H1 (cell line): Measurements from ENCODE around the gene SPATS2L.

Experiments
- ATF2 ChIP-seq: IDR thresholded peaks from 2 replicates; pipeline ENCODE4 v1.6.1; 2012; ENCODE audit warnings: low read length, inconsistent platforms
- CHD2 ChIP-seq: IDR thresholded peaks from 2 replicates; pipeline ENCODE4 v1.6.1; 2012; ENCODE audit warnings: low read length, improper control_type of control experiment
- CTCF ChIP-seq, 3 experiments: IDR thresholded peaks; 1 replicate in 2 of 3; 2 replicates in 1 of 3; pipeline versions ENCODE4 v1.5.1 to v1.6.1; 2011; ENCODE audit warnings: low read length in 3 of 3, mild to moderate bottlenecking in 3 of 3, inconsistent platforms in 2 of 3, low read depth in 1 of 3, moderate library complexity in 1 of 3; ENCODE audit not compliant: insufficient read depth in 1 of 3; ENCODE audit errors: control extremely low read depth in 1 of 3
- EZH2 ChIP-seq: fragments of 200-600 bp; sonication (generic); IDR thresholded peaks from 2 replicates; pipeline ENCODE4 v1.7.1; 2012; ENCODE audit warnings: low read depth, mild to moderate bottlenecking, moderate library complexity, low read length, inconsistent platforms; ENCODE audit not compliant: severe bottlenecking
- MAX ChIP-seq: IDR thresholded peaks from 2 replicates; pipeline ENCODE4 v1.6.1; 2012; ENCODE audit warnings: inconsistent platforms
- POLR2A ChIP-seq, 2 experiments: IDR thresholded peaks; 1 replicate in 1 of 2; 2 replicates in 1 of 2; pipeline ENCODE4 v1.6.1; 2011; ENCODE audit warnings: low read depth in 2 of 2, low read length in 2 of 2, mild to moderate bottlenecking in 2 of 2; ENCODE audit errors: control extremely low read depth in 1 of 2
- POLR2AphosphoS5 ChIP-seq: IDR thresholded peaks from 2 replicates; pipeline ENCODE4 v1.6.1; 2011; ENCODE audit warnings: low read depth, low read length
- RAD21 ChIP-seq, 2 experiments: IDR thresholded peaks in 1 of 2; conservative IDR thresholded peaks in 1 of 2; 2 replicates each; pipeline ENCODE4 v1.6.1; 2011; ENCODE audit warnings: low read depth in 2 of 2, low read length in 2 of 2, improper control_type of control experiment in 1 of 2, inconsistent platforms in 1 of 2, mild to moderate bottlenecking in 1 of 2, moderate library complexity in 1 of 2
- RFX5 ChIP-seq: IDR thresholded peaks from 2 replicates; pipeline ENCODE4 v1.6.1; 2011; ENCODE audit warnings: low read depth, low read length, improper control_type of control experiment, borderline replicate concordance
- SIN3A ChIP-seq, 2 experiments: IDR thresholded peaks in 1 of 2; conservative IDR thresholded peaks in 1 of 2; 2 replicates each; pipeline ENCODE4 v1.6.1; 2011 to 2012; ENCODE audit warnings: low read length in 2 of 2, improper control_type of control experiment in 1 of 2, low read depth in 1 of 2, mild to moderate bottlenecking in 1 of 2
- USF2 ChIP-seq: IDR thresholded peaks from 2 replicates; pipeline ENCODE4 v1.6.1; 2011; ENCODE audit warnings: low read length, improper control_type of control experiment

- TF ChIP-seq CTCF (IDR thresholded peaks at IDR 0.05; ENCODE audit: control extremely low read depth in 1 of 3, insufficient read depth in 1 of 3, low read depth in 1 of 3, low read length in 3 of 3) (no peak), SIN3A (conservative IDR thresholded peaks at IDR 0.05 in 1 of 2, IDR thresholded peaks at IDR 0.05 in 1 of 2; ENCODE audit: low read depth in 1 of 2, low read length in 2 of 2) (no peak), USF2 (no peak), RAD21 (IDR thresholded peaks at IDR 0.05 in 1 of 2, conservative IDR thresholded peaks at IDR 0.05 in 1 of 2; ENCODE audit: low read depth in 2 of 2, low read length in 2 of 2) (no peak), POLR2AphosphoS5 (no peak), EZH2 (no peak), ATF2 (no peak), CHD2 (no peak), RFX5 (no peak), MAX (no peak), POLR2A (IDR thresholded peaks at IDR 0.05; ENCODE audit: control extremely low read depth in 1 of 2, low read depth in 2 of 2, low read length in 2 of 2) (no peak)
Measured at GRCh38 chr2:200317975-200318374, 11.5 kb downstream of the SPATS2L start.
